GM19467 (cell line): Measurements from ENCODE around the gene COL5A2.

Experiments used
- ATAC-seq: cut with Tn5 transposase; IDR thresholded peaks from one replicate; pipeline ENCODE4 v1.9.1; 2021; ENCODE audit warnings: mild to moderate bottlenecking, moderate library complexity; ENCODE audit not compliant: unreplicated experiment

COL5A2 gene

DNA sequence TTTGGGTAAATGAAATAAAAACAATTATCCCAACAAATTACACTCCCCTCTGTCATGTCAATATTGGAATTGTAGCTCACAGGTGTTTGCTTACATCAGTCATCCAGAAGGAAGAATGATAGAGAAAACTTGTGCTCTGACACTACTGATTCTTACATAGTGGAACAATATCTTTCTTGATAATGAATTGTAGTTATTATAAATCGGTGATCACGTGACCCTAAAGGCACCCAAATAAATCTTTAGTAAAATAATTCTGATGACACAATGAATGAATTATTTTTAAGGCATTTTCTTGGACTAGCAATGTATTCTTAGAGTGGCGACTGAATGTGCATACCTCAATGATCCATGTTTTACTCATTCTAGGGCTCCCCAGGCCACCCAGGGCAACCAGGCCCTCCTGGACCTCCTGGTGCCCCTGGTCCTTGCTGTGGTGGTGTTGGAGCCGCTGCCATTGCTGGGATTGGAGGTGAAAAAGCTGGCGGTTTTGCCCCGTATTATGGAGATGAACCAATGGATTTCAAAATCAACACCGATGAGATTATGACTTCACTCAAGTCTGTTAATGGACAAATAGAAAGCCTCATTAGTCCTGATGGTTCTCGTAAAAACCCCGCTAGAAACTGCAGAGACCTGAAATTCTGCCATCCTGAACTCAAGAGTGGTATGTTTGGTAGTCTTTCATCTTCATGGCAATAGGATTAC lies 170.9 kb downstream of the COL5A2 start:
- no peak for ATAC-seq

DNA sequence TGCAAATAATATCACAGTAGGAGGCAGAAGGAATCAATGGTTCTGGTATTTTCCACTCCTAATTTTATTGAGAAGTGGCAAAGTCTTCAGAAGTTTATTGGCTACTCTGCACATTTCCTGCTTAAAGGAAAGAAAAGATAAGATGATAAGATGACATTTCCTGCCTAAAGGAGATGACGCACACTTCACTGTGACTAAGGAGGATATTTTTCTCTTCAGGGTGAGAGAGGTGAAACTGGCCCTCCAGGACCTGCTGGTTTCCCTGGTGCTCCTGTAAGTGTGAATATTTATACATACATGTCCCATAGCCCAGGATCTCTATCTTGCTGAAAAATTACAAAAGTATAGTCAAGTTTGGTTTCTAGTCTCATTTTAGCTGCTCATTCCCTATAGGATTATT lies 177.5 kb downstream of the COL5A2 start:
- no peak for ATAC-seq

DNA sequence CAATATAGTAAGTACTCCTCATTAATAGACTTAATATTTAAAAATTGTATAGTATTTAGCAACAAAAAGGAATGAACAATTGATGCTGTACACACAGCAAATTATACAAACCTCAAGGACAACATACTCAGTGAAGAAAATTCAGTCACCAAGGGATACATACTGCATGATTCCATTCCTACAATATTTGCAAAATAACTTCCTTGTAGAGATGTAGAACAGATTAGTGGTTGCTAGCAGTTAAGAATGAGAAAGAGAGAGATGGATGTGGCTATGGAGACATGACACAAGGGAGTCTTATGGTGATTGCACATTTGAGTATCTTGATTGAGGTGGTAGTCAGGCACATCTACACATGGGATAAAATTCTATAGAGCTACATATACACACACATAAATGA lies 179.3 kb downstream of the COL5A2 start:
- ATAC-seq: no peak

GRCh38 chr2:188997263-188997662 lies 182.3 kb downstream of the COL5A2 start:
- ATAC-seq: no peak

- ATAC-seq: no peak
Observed at GRCh38 chr2:188993247-188993646, 186.3 kb downstream of the COL5A2 start.

DNA sequence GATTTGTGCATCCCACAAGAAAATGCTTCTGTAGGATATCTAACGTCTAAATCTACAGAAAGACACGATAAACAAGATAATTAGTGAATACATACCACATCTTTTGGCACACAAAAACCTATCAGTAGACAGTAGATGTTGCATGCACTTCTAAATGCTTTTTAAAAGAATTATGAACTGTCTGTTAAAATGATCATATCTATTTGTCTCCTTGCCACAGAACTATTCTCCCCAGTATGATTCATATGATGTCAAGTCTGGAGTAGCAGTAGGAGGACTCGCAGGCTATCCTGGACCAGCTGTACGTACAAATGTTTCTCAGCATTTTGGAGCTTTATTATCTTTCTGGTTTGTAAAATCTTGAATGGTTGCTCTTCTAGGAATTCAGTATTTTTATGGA lies 192.7 kb downstream of the COL5A2 start:
- no peak for ATAC-seq

DNA sequence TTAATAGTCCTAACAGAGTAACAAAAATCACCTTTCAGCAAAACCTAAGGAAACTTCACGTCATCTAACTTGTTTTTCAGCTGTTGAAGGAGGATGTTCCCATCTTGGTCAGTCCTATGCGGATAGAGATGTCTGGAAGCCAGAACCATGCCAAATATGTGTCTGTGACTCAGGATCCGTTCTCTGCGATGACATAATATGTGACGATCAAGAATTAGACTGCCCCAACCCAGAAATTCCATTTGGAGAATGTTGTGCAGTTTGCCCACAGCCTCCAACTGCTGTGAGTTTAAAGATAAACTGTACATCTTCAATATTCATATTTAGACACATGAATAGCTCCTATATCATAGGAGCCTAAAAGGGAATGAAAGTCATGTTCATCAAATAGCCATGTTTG lies 194.9 kb downstream of the COL5A2 start:
- ATAC-seq: no peak

GRCh38 chr2:188984065-188984491 lies 195.5 kb downstream of the COL5A2 start:
- ATAC-seq: no peak

DNA sequence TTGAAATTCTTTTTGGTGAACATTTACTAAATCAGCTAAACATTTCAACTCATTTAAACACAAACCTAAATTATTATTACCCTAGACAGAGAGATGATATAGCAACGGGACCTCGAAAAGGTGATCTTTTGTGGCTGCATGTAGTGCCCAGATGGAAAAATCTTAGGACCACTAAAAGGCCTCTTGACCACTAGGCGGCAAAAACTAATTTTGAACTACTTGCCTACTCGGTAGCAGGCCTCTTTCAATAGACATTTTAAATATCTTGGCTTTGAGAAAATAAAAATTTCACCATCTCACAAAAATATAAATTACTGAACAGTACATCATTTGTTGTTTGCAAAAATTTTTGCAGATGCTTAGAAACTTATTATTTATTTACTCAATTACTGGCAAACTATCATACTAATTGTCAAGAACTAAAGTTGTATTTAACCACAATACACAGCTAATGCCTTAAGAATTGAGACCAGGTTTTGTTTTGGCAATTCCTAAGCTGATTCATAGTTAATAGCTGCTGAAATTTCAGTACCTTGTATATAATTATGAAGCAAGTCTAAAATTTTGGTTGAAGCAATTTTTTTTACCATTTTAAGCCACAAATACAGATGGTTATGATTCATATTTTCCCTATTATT lies 196.0 kb downstream of the COL5A2 start:
- no peak for ATAC-seq
